Prostate gland (tissue), 2 donors: ENCODE results near the gene SUDS3.
A peak's percentile ranks its signal among the peaks of the same experiment; 100 is the strongest.

Experiments used
- POLR2A ChIP-seq: fragments of 450-650 bp; IDR thresholded peaks from one replicate; pipeline ENCODE4 v1.6.1; 2016; ENCODE audit warnings: antibody characterized with exemption, mild to moderate bottlenecking
- TF ChIP-seq, protein P1 (sequence below), 4 experiments: fragments of 200-600 bp in 2 of 4; fragments of 450-650 bp in 2 of 4; sonication (generic) in 2 of 4; IDR thresholded peaks; 1 replicate in 3 of 4; 2 replicates in 1 of 4; pipeline ENCODE4 v1.5.1; 2016 to 2019; ENCODE audit warnings: antibody characterized with exemption in 4 of 4, mild to moderate bottlenecking in 2 of 4, moderate library complexity in 2 of 4

DNA sequence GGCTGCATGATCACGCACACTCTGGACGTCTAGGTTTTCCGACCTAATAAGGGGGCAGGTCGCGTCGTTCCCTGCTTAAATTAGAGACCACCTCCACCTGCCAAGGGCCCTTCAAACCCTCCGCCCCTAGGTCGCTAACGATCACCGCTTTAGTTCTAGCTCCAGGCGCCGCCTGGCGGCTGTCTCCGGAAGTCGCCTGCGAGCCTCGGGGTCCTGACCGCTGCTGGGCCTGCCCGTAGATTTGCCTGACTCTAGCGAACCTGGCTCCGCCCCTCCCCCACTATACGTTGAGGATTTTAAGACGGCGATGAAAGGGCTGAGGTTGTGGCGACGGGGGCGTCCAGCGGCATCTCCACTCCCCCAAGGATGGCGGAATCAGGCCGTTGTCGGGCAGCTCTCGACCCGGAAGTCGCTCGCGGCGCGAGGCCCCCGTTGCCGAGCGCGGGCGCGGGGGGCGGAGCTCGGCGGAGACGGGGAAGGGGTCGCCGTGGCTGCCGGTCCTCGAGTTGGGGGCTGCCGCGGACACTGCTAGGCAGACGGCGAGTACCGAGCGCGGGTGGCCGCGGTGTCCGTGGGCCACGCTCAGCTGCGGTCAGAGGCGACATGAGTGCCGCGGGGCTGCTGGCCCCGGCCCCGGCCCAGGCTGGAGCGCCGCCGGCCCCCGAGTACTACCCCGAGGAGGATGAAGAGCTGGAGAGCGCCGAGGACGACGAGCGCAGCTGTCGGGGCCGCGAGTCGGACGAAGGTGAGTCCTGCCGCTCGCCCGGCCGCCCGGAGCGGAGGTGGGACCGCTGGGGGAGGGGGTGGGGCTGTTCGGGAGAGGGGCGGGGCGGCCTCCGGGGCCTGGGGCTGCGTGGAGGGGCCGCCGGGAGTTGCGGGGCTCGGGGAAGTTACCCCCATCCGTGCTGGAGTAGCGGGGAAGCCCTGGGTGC lies at the start of gene SUDS3:
- TF ChIP-seq, protein P1, sequence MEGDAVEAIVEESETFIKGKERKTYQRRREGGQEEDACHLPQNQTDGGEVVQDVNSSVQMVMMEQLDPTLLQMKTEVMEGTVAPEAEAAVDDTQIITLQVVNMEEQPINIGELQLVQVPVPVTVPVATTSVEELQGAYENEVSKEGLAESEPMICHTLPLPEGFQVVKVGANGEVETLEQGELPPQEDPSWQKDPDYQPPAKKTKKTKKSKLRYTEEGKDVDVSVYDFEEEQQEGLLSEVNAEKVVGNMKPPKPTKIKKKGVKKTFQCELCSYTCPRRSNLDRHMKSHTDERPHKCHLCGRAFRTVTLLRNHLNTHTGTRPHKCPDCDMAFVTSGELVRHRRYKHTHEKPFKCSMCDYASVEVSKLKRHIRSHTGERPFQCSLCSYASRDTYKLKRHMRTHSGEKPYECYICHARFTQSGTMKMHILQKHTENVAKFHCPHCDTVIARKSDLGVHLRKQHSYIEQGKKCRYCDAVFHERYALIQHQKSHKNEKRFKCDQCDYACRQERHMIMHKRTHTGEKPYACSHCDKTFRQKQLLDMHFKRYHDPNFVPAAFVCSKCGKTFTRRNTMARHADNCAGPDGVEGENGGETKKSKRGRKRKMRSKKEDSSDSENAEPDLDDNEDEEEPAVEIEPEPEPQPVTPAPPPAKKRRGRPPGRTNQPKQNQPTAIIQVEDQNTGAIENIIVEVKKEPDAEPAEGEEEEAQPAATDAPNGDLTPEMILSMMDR (IDR thresholded peaks at IDR 0.05) = peak; percentile 97 to 99 (median 99)
- peak; percentile 49 for TF ChIP-seq POLR2A
